B cell (primary cell): Measurements from ENCODE around the gene DLG2. TPM values are rescaled to one million over a fixed set of nuclear protein-coding genes. Genes with fewer than 3 reads are reported as not detected.

Source experiments
- ATAC-seq: fragments of 200-7000 bp; cut with Tn5 transposase; one replicate; pipeline ENCODE4 v1.10.0; 2021; ENCODE audit warnings: low read depth, mild to moderate bottlenecking, moderate number of reproducible peaks, moderate library complexity
- CTCF ChIA-PET: fragments of 350-600 bp; sonication (Branson Sonifier 250); formaldehyde crosslinking; loops from one replicate; lab custom pipeline; 2021; ENCODE audit warnings: antibody characterized with exemption, inconsistent platforms; lab: Charles Lee
- POLR2A ChIA-PET: fragments of 350-600 bp; sonication (Branson Sonifier 250); formaldehyde crosslinking; loops from one replicate; lab custom pipeline; 2021; ENCODE audit warnings: antibody characterized with exemption; lab: Charles Lee
- DNase-seq: peaks from one replicate; pipeline ENCODE4 v3.0.0; 2013
- H2AFZ ChIP-seq: 2 replicates; pipeline ENCODE4 v1.6.1; 2012; ENCODE audit warnings: mild to moderate bottlenecking, low read depth, low read length; ENCODE audit not compliant: insufficient read depth, poor library complexity, severe bottlenecking
- H3K27ac ChIP-seq, 2 donors: 1 replicate in 1 of 2; 2 replicates in 1 of 2; pipeline ENCODE4 v1.5.1; 2012 to 2013; ENCODE audit warnings: low read length in 2 of 2, mild to moderate bottlenecking in 2 of 2, moderate library complexity in 1 of 2
- H3K27me3 ChIP-seq, 4 experiments: fragments of 200-600 bp in 1 of 4; sonication (generic) in 1 of 4; replicated peaks in 1 of 4; 1 replicate in 2 of 4; 2 replicates in 2 of 4; pipeline versions ENCODE4 v1.6.1 to v1.7.0; 2013 to 2016; ENCODE audit warnings: low read length in 3 of 4, mild to moderate bottlenecking in 2 of 4, mixed read lengths in 1 of 4, moderate library complexity in 1 of 4; ENCODE audit not compliant: insufficient read depth in 4 of 4, control insufficient read depth in 3 of 4; ENCODE audit errors: control extremely low read depth in 1 of 4
- H3K36me3 ChIP-seq, 2 experiments: replicated peaks in 1 of 2; 1 replicate in 1 of 2; 2 replicates in 1 of 2; pipeline versions ENCODE4 v1.6.1 to v1.7.1; 2013; ENCODE audit warnings: low read length in 1 of 2; ENCODE audit not compliant: insufficient read depth in 2 of 2, control insufficient read depth in 1 of 2; ENCODE audit errors: control extremely low read depth in 1 of 2, extremely low read depth in 1 of 2
- H3K4me1 ChIP-seq, 2 donors: fragments of 200-600 bp in 1 of 2; sonication (generic) in 1 of 2; 1 replicate in 1 of 2; 2 replicates in 1 of 2; pipeline versions ENCODE4 v1.5.1 to v1.6.1; 2013 to 2017; ENCODE audit warnings: low read length in 2 of 2; ENCODE audit not compliant: control insufficient read depth in 2 of 2, insufficient read depth in 2 of 2
- H3K4me2 ChIP-seq: replicated peaks from 2 replicates; pipeline ENCODE3; 2012; ENCODE audit warnings: mild to moderate bottlenecking, low read depth, low read length; ENCODE audit not compliant: poor library complexity, severe bottlenecking
- H3K4me3 ChIP-seq, 5 experiments: fragments of 200-600 bp in 1 of 5; sonication (generic) in 1 of 5; 1 replicate in 3 of 5; 2 replicates in 2 of 5; pipeline versions ENCODE4 v1.5.1 to v1.7.0; 2011 to 2016; ENCODE audit warnings: low read length in 4 of 5, mild to moderate bottlenecking in 4 of 5, low read depth in 2 of 5, control low read depth in 1 of 5, moderate library complexity in 1 of 5; ENCODE audit not compliant: insufficient read depth in 1 of 5; ENCODE audit errors: control extremely low read depth in 1 of 5, extremely low read depth in 1 of 5
- H3K79me2 ChIP-seq: fragments of 200-600 bp; sonication (generic); one replicate; pipeline ENCODE4 v1.6.0; 2016; ENCODE audit warnings: low read length; ENCODE audit not compliant: control insufficient read depth, insufficient read depth
- H3K9ac ChIP-seq: fragments of 200-600 bp; sonication (generic); 2 replicates; pipeline ENCODE4 v1.6.1; 2017; ENCODE audit warnings: mild to moderate bottlenecking, low read length, moderate library complexity
- H3K9me3 ChIP-seq, 3 donors: one replicate each; pipeline versions ENCODE4 v1.6.1 to v1.7.1; 2013; ENCODE audit warnings: low read length in 2 of 3; ENCODE audit not compliant: control insufficient read depth in 2 of 3, insufficient read depth in 1 of 3; ENCODE audit errors: control extremely low read depth in 1 of 3
- H4K20me1 ChIP-seq: 2 replicates; pipeline ENCODE4 v1.6.0; 2012; ENCODE audit warnings: mild to moderate bottlenecking, low read length; ENCODE audit not compliant: insufficient read depth, control insufficient read depth, poor library complexity, severe bottlenecking
- H3K27ac Mint-ChIP-seq: one replicate; pipeline ENCODE4 v1.8.0; 2021; ENCODE audit warnings: mixed read lengths
- H3K27me3 Mint-ChIP-seq: one replicate; pipeline ENCODE4 v1.8.0; 2021; ENCODE audit warnings: mixed read lengths
- H3K4me1 Mint-ChIP-seq: one replicate; pipeline ENCODE4 v1.8.0; 2021; ENCODE audit warnings: mixed read lengths
- H3K4me3 Mint-ChIP-seq: one replicate; pipeline ENCODE4 v1.8.0; 2021; ENCODE audit warnings: mixed read lengths
- H3K9me3 Mint-ChIP-seq: one replicate; pipeline ENCODE4 v1.8.0; 2022; ENCODE audit warnings: mixed read lengths; ENCODE audit not compliant: insufficient read depth
- CTCF ChIP-seq: fragments of 200-600 bp; IDR thresholded peaks from one replicate; pipeline ENCODE4 v1.8.0; 2022; ENCODE audit warnings: antibody characterized with exemption, mild to moderate bottlenecking
- EZH2 ChIP-seq: IDR thresholded peaks from 2 replicates; pipeline ENCODE4 v1.6.1; 2012; ENCODE audit warnings: borderline replicate concordance, low read depth, mild to moderate bottlenecking, moderate library complexity, low read length; ENCODE audit not compliant: insufficient read depth, poor library complexity, severe bottlenecking
- WGBS: methylation state at CpG from one replicate; pipeline ENCODE4 v1.1.5; 2013; ENCODE audit warnings: missing lambda C conversion rate; ENCODE audit not compliant: insufficient coverage; 5-methylcytosine and 5-hydroxymethylcytosine counted together
- intact Hi-C: fragments of 100-400 bp; cut with micrococcal nuclease; formaldehyde crosslinking; loops from one replicate; pipeline ENCODE4 v1.10.0; 2022
- polyA plus RNA-seq: library from polyadenylated mRNA; depleted of rRNA; stranded (reverse); fragments of >200 nt; gene quantifications from 2 replicates; pipeline ENCODE4 v1.2.3, GENCODE V29; 2012
- total RNA-seq, 2 donors: library from RNA; stranded (reverse); fragments of 120-200 nt in 1 of 2; gene quantifications; 1 replicate in 1 of 2; 2 replicates in 1 of 2; pipeline versions ENCODE4 v1.2.3 to v1.2.4, GENCODE V29; 2013 to 2022

Gene DLG2
- total and polyA plus RNA-seq, 2 donors (not counting 1 experiment from before 2014, with no cell fraction given), result 0.54 to 5.4 TPM

- no peak for ATAC-seq
- H4K20me1 ChIP-seq, result no peaks in the 10 kb centered on the region
- no peaks in the 10 kb centered on the region for H3K27me3 ChIP-seq
- Mint-ChIP-seq H3K4me3 (no peak overlapping the region), H3K27ac (no peak overlapping the region), H3K9me3 (peaks cover 2% of the 10 kb centered on the region), H3K4me1 (no peaks in the 10 kb centered on the region), H3K27me3 (no peaks in the 10 kb centered on the region)
- no peak for DNase-seq
- H3K27ac ChIP-seq, result no peak overlapping the region
- H3K36me3 ChIP-seq, result no peaks in the 10 kb centered on the region
- no CpG with 5 or more reads among the region's 1 CpG for WGBS
- no peak overlapping the region for H3K4me3 ChIP-seq
- H3K9ac ChIP-seq, result no peak overlapping the region
- no peaks in the 10 kb centered on the region for H3K4me1 ChIP-seq
- no peak overlapping the region for H2AFZ ChIP-seq
- TF ChIP-seq CTCF (no peak), EZH2 (no peak)
- no peak overlapping the region for H3K4me2 ChIP-seq
- no peaks in the 10 kb centered on the region for H3K79me2 ChIP-seq
- no peaks in the 10 kb centered on the region for H3K9me3 ChIP-seq
- ChIA-PET POLR2A (no interaction called here), CTCF (no interaction called here)
- intact Hi-C loops, result no loop called here
These were observed 1686.1 kb downstream of the DLG2 start for GRCh38 chr11:83941050-83941449.

GRCh38 chr11:83938148-83938547 lies 1689.0 kb downstream of the DLG2 start:
- CTCF ChIA-PET, result no interaction called here
- no peaks in the 10 kb centered on the region for H3K9me3 ChIP-seq
- H3K36me3 ChIP-seq, result no peaks in the 10 kb centered on the region
- no peaks in the 10 kb centered on the region for H3K4me1 Mint-ChIP-seq
- no peak overlapping the region for H3K27ac Mint-ChIP-seq
- no peak overlapping the region for H3K27ac ChIP-seq
- H3K27me3 ChIP-seq, result no peaks in the 10 kb centered on the region
- ATAC-seq, result no peak
- no peak for DNase-seq
- H3K27me3 Mint-ChIP-seq, result no peaks in the 10 kb centered on the region
- peaks cover 2% of the 10 kb centered on the region for H3K9me3 Mint-ChIP-seq
- no peaks in the 10 kb centered on the region for H3K4me1 ChIP-seq
- H3K4me3 ChIP-seq, result no peak overlapping the region
- TF ChIP-seq EZH2 (no peak), CTCF (no peak)
- POLR2A ChIA-PET, result no interaction called here
- no peak overlapping the region for H3K9ac ChIP-seq
- no peaks in the 10 kb centered on the region for H3K79me2 ChIP-seq
- intact Hi-C loops, result no loop called here
- H2AFZ ChIP-seq, result no peak overlapping the region
- 54% methylated on average over 1 of the region's 1 CpG for WGBS
- no peak overlapping the region for H3K4me2 ChIP-seq
- no peak overlapping the region for H3K4me3 Mint-ChIP-seq
- no peaks in the 10 kb centered on the region for H4K20me1 ChIP-seq
